ENCODE results near the gene TSHR.

Gene TSHR

DNA sequence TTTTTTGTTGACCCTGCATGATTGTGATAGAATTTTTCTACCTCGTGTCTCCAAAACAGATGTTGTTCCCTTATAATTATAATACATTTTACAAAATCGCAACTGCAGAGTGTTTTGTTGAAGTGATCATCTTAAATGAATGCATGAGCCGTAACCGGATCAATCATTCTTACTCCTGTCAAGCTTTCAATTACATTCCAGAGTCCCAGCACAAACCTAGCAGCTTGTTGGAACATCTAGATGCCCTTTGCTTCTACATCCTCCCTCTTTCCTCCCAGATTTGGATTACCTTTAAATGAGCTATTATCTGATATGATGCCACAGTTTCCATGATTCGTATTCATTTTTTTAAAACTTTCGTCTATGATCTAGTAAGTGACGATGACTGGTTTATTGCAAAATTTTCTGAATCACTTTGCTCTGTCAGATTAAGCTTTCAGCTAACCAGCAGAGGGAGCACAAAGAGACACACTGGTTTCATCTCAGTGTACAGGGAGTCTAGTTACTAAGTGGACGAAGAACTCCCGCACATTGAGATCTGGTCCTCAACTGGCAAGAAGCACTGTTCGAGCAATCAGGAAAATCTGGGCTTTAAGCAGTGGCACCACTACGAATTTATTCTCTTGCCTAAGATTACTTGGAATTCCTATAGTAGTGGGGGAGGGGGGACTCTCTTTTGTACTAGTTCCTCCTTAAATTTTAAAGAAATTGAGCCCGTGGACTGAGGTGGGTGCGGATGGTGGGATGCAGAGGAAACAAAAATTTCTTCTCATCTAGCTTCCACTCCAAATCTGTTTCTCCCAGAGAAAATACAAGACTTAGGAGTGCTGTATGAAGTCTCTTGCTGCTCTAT lies 40.9 kb downstream of the TSHR start:
- Histone ChIP-seq H3K36me3 (ENCODE audit: insufficient read depth, low read length) (no peaks in the 10 kb centered on the region), H3K9me3 (ENCODE audit: low read depth, low read length) (no peaks in the 10 kb centered on the region), H3K4me3 (no peak overlapping the region), H3K9ac (ENCODE audit: insufficient read length) (no peak overlapping the region), H3K27ac (no peak overlapping the region)
- DNase-seq (ENCODE audit: low read depth, low spot score), result peak; percentile 16
- no peak for TF ChIP-seq FOXP2 (optimal IDR thresholded peaks at IDR 0.05; ENCODE audit: control extremely low read depth, extremely low read length, insufficient read depth)
- no peak for TF ChIP-seq POLR2AphosphoS5 (IDR thresholded peaks at IDR 0.05; ENCODE audit: borderline replicate concordance, low read depth, low read length)
- no peak for TF ChIP-seq EZH2 (IDR thresholded peaks at IDR 0.05)

DNA sequence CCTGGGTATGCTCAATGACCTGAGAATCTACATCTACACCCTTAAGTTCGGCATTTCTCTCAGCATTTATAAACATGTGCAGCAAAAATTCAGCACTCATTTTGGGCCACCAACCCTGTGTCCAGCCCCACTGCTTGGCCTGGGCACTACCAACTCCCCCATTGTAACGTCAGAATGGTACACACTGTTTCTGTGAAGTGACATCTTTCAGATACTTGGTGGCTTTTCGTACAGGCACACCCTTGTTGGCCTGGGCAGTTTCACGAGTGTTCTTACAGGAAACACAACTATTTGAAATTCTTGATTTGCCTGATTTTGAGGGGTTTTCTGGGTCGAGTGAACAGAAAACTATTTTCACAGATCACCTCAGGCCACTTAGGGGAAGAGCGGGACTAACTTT lies 46.0 kb downstream of the TSHR start:
- no peaks in the 10 kb centered on the region for H3K9me3 ChIP-seq (ENCODE audit: low read depth, low read length)
- H3K36me3 ChIP-seq (ENCODE audit: insufficient read depth, low read length), result no peaks in the 10 kb centered on the region
- TF ChIP-seq POLR2AphosphoS5 (IDR thresholded peaks at IDR 0.05; ENCODE audit: borderline replicate concordance, low read depth, low read length) (no peak), EZH2 (IDR thresholded peaks at IDR 0.05) (no peak), FOXP2 (optimal IDR thresholded peaks at IDR 0.05; ENCODE audit: control extremely low read depth, extremely low read length, insufficient read depth) (no peak)
- H3K4me3 ChIP-seq, result no peak overlapping the region
- H3K9ac ChIP-seq (ENCODE audit: insufficient read length), result no peak overlapping the region
- H3K27ac ChIP-seq, result no peak overlapping the region
- no peak for DNase-seq (ENCODE audit: low read depth, low spot score)

DNA sequence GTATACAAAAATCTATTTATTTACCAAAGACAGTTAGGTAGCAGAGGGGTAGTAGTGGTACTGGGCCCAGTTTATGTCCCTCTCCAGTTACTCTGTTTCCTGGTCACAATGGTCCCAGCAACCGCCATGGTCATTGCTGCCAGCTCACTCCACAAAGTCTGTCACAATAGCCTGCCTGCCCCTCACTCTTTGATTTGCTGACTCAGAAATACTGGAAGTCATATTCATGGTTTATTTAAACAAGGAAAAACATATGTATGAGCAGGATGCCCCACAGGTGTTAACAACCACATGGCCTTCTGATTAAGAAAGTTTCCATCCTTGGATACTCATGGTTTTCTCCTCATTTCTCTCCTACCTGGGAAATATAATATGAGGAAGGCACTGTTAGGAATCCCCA lies 49.2 kb downstream of the TSHR start:
- Histone ChIP-seq H3K9me3 (ENCODE audit: low read depth, low read length) (no peaks in the 10 kb centered on the region), H3K9ac (ENCODE audit: insufficient read length) (no peak overlapping the region), H3K36me3 (ENCODE audit: insufficient read depth, low read length) (no peaks in the 10 kb centered on the region), H3K27ac (no peak overlapping the region), H3K4me3 (no peak overlapping the region)
- TF ChIP-seq FOXP2 (optimal IDR thresholded peaks at IDR 0.05; ENCODE audit: control extremely low read depth, extremely low read length, insufficient read depth) (no peak), POLR2AphosphoS5 (IDR thresholded peaks at IDR 0.05; ENCODE audit: borderline replicate concordance, low read depth, low read length) (no peak), EZH2 (IDR thresholded peaks at IDR 0.05) (no peak)
- DNase-seq (ENCODE audit: low read depth, low spot score), result no peak

DNA sequence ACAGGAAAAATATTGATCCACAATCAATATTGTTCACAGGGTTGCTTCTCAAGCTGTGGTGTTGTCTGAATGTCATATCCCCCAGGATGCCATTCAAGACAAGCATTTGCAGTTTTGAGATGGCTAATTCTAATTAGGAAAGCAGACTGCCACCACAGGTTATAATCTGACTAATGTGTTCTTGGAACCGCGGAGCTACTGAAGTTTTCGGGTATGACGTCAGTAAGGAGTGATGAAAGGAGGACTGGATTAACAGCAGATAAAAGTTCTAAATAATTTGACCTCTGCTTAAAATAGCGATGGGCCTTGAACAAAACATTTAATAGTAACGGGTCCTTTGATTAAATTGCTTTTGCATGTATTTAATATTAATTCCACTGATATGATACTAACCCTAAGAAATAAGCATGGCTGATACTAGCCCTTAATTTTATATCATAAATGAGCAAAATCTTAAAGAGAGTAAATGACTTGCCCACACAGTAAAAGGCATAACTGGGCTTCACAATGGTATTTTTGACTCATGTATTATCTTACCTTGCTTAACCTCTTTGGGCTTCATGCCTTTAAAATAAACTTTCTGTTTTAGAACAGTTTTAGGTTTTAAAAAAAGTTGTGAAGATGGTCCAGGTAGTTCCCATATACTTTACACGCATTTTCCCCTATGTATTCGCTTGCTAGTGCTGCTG lies 50.3 kb downstream of the TSHR start:
- H3K27ac ChIP-seq, result no peak overlapping the region
- H3K9ac ChIP-seq (ENCODE audit: insufficient read length), result no peak overlapping the region
- no peak for DNase-seq (ENCODE audit: low read depth, low spot score)
- H3K9me3 ChIP-seq (ENCODE audit: low read depth, low read length), result no peaks in the 10 kb centered on the region
- no peak overlapping the region for H3K4me3 ChIP-seq
- TF ChIP-seq POLR2AphosphoS5 (IDR thresholded peaks at IDR 0.05; ENCODE audit: borderline replicate concordance, low read depth, low read length), result no peak
- TF ChIP-seq EZH2 (IDR thresholded peaks at IDR 0.05), result no peak
- TF ChIP-seq FOXP2 (optimal IDR thresholded peaks at IDR 0.05; ENCODE audit: control extremely low read depth, extremely low read length, insufficient read depth), result no peak
- no peaks in the 10 kb centered on the region for H3K36me3 ChIP-seq (ENCODE audit: insufficient read depth, low read length)

- H3K9ac ChIP-seq (ENCODE audit: insufficient read length), result no peak overlapping the region
- no peak for TF ChIP-seq FOXP2 (optimal IDR thresholded peaks at IDR 0.05; ENCODE audit: control extremely low read depth, extremely low read length, insufficient read depth)
- no peak for TF ChIP-seq EZH2 (IDR thresholded peaks at IDR 0.05)
- no peak for TF ChIP-seq POLR2AphosphoS5 (IDR thresholded peaks at IDR 0.05; ENCODE audit: borderline replicate concordance, low read depth, low read length)
Observed at GRCh38 chr14:81006266-81006665, 50.8 kb downstream of the TSHR start.

GRCh38 chr14:81007131-81007530 lies 51.7 kb downstream of the TSHR start:
- no peak for DNase-seq (ENCODE audit: low read depth, low spot score)
- Histone ChIP-seq H3K4me3 (no peak overlapping the region), H3K9me3 (ENCODE audit: low read depth, low read length) (no peaks in the 10 kb centered on the region), H3K9ac (ENCODE audit: insufficient read length) (no peak overlapping the region), H3K36me3 (ENCODE audit: insufficient read depth, low read length) (no peaks in the 10 kb centered on the region), H3K27ac (no peak overlapping the region)
- no peak for TF ChIP-seq FOXP2 (optimal IDR thresholded peaks at IDR 0.05; ENCODE audit: control extremely low read depth, extremely low read length, insufficient read depth)
- no peak for TF ChIP-seq POLR2AphosphoS5 (IDR thresholded peaks at IDR 0.05; ENCODE audit: borderline replicate concordance, low read depth, low read length)
- TF ChIP-seq EZH2 (IDR thresholded peaks at IDR 0.05), result no peak

More at GRCh38 chr14:81006266-81006665, 50.8 kb downstream of the TSHR start:
- H3K9me3 ChIP-seq (ENCODE audit: low read depth, low read length), result no peaks in the 10 kb centered on the region
- H3K36me3 ChIP-seq (ENCODE audit: insufficient read depth, low read length), result no peaks in the 10 kb centered on the region
- no peak for DNase-seq (ENCODE audit: low read depth, low spot score)
- H3K27ac ChIP-seq, result no peak overlapping the region
- no peak overlapping the region for H3K4me3 ChIP-seq

DNA sequence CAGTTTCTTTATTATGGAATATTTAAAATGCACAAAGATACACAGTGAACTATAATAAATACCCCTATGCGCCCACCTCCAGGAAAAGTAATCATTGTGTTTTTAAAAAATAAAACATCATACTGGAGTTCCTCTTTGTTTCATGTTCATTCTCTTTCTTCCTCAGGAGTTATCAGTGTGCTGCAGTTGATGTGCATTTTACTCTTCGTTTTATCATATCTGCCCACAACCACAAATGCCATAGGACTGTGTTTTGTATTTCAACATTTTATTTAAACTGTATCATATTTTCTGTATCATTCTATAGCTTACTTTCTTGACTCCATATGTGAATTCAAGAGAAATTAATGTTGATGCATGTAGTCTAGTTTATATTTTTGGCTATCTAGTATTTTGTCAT lies 53.9 kb downstream of the TSHR start:
- no peak overlapping the region for H3K9ac ChIP-seq (ENCODE audit: insufficient read length)
- H3K36me3 ChIP-seq (ENCODE audit: insufficient read depth, low read length), result no peaks in the 10 kb centered on the region
- H3K9me3 ChIP-seq (ENCODE audit: low read depth, low read length), result no peaks in the 10 kb centered on the region
- no peak overlapping the region for H3K27ac ChIP-seq
- no peak overlapping the region for H3K4me3 ChIP-seq
- TF ChIP-seq EZH2 (IDR thresholded peaks at IDR 0.05) (no peak), POLR2AphosphoS5 (IDR thresholded peaks at IDR 0.05; ENCODE audit: borderline replicate concordance, low read depth, low read length) (no peak), FOXP2 (optimal IDR thresholded peaks at IDR 0.05; ENCODE audit: control extremely low read depth, extremely low read length, insufficient read depth) (no peak)
- no peak for DNase-seq (ENCODE audit: low read depth, low spot score)

GRCh38 chr14:81018251-81018650 lies 62.8 kb downstream of the TSHR start:
- Histone ChIP-seq H3K4me3 (no peak overlapping the region), H3K36me3 (ENCODE audit: insufficient read depth, low read length) (no peaks in the 10 kb centered on the region), H3K9ac (ENCODE audit: insufficient read length) (no peak overlapping the region), H3K9me3 (ENCODE audit: low read depth, low read length) (no peaks in the 10 kb centered on the region), H3K27ac (no peak overlapping the region)
- DNase-seq (ENCODE audit: low read depth, low spot score), result no peak
- no peak for TF ChIP-seq FOXP2 (optimal IDR thresholded peaks at IDR 0.05; ENCODE audit: control extremely low read depth, extremely low read length, insufficient read depth)
- no peak for TF ChIP-seq POLR2AphosphoS5 (IDR thresholded peaks at IDR 0.05; ENCODE audit: borderline replicate concordance, low read depth, low read length)
- no peak for TF ChIP-seq EZH2 (IDR thresholded peaks at IDR 0.05)

Measured in SK-N-MC (cell line).